ENCODE results near the gene PTPRG.

PTPRG gene

DNA sequence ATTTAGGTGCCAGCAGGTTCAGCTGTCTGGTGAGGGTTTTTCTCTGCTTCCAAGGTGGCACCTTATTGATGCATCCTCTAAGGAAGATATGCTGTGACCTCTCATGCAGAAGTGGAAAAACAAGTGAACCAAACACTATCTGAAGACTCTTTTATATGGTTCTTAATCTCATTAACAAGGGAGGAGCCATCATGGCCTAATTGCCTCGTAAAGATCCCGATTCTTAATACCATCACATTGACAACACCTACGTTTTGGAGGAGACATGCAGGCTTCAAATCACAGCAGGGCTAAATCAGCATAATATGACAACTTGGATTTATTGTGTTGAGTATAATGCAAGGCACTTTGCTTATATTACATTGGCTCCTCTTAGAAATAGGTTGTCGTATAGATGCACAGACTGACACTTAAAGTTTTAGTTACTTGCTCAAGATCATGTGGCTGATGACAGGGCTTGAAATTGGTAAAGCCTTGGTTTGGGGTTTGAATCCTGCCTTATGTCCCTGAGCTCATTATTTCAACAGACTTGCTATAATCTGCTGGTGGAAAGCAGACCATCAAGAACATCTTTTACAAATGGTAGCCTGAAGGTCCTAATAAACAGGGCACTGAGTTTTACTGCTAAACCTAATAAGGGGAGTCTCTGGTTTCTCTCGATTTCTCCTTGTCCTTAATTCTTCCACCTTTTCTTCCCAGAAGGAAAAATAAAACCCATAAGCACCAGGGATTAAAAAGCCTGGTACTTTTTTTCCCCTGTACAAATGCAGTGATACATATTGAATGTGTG is 88.2 kb downstream of the PTPRG start:
- DNase-seq = no peak

DNA sequence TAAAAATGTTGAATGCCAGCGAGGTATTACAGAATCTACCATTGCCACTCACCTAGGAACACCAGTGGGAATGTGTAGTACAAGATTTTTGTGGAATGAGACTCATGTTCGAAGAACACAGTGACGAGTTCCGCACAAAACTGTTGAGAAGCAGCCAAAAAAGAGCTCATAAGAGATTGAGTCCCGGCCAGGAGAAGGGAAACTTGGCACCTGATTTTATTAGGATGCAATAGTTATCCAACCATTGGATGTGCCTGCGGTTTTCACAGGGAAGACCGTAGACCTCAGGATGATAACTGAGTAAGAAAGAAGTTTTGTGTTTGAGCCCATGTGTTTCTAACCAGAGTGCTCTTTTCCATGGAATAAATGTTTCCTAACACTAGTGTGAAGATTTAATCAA is 88.9 kb downstream of the PTPRG start:
- no peak for DNase-seq

DNA sequence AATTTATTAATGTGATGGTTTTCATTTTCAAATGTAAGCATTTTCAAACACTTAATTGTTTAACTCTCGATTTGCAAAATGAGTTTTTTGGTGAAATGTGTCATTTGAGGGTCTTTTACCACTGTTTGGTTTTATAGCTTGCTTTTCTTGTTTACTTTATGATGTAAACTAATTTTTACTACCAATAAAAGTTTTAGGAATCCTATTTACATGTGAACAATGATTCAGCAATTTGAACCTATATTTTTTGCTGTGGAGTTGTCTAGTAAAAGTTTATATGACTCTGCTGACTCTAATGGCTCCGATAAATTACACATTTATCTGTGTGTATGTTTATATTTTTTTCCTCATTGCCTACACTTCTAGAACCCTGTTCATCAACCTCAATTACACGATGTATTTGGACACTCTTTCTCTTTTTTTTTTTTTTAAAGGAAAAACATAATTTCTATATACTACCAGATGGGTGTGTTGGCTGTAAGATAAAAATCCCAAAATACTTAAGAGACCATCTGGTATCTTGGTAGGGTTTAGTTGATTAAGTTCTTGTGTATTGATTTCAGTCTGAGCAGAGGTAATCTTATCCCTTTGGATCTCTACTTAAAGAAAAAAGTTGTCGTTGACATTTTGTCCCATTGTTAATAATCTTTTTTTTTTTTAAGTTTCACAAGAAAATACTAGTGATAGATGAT is 89.5 kb downstream of the PTPRG start:
- DNase-seq = no peak

DNA sequence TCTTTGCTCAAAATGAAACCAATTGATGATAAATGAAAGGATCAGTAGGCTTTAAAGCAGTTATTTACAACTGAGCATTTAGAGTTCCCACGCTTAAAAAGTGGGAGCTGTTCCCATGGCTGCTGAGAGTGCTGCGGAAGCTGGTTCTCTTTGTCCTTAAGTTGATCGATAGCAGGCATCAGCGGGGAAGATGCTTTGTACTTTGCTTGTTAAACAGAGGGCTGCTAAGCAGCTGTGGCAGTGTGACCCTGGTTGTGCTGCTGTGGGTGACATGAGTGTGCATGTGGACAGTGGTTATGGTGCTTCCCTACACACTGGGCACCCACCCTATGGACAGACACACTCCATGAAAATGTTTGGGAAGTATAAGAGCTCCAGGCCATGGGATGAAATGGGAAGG is 96.3 kb downstream of the PTPRG start:
- DNase-seq = no peak

DNA sequence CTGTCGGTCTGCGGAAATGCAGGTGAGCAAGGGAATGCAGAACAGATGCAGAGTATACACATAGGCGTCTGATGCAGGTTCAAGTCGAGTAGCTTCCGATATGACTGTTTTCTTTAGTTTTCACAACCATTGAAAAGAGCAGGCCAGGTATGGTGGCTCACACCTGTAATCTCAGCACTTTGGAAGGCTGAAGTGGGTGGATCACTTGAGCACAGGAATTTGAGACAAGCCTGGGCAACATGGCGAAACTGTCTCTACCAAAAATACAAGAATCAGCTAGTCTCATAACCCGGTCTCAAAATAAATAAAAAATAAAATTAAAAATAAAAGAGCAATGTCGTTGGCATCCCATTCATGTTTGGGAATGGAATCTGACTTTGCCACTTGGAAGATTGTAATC is 101.5 kb downstream of the PTPRG start:
- no peak for DNase-seq

DNA sequence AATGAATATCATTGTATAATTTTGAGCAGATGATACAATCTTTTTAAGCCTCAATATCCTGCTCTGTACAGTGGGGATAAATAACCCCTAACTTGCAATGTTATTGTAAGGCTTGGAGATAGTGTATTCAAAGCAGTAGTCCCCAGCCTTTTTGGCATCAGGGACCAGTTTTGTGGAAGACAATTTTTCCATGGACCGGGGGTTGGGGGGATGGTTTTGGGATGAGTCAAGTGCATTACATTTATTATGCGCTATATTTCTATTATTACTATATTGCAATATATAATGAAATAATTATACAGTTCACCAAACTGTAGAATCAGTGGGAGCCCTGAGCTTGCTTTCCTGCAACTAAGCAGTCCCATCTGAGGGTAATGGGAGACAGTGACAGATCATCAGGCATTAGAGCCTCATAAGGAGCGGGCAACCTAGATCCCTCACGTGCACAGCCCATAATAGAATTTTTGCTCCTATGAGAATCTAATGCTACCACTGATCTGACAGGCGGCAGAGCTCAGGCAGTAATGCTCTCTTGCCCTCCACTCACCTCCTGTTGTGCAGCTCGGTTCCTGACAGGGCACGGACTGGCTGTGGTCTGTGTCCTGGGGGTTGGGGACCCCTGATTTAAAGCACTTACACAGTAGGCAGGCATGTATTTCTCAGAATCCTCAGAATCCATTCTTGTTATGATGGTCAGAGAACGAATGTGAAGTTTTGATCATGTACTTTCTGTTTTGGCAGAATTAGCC is 102.2 kb downstream of the PTPRG start:
- no peak for DNase-seq

DNA sequence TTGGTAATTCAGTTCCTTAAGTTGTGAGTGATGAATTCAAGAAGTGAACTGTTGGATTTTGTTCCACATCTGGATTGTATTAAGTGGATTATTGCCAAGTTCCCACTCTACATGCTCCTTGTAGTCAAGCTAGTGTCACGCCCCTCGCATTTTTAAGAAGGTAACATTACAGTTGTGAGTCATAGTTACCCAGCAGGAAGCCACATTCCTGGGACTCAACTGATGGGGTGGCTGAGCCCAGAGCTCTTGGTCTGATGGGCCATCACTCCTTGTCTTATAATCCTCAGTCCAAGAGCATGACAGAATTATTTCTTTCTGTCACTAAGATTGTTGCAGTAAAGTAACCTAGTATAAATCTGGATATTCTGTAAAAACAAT is 102.7 kb downstream of the PTPRG start:
- DNase-seq = no peak

DNA sequence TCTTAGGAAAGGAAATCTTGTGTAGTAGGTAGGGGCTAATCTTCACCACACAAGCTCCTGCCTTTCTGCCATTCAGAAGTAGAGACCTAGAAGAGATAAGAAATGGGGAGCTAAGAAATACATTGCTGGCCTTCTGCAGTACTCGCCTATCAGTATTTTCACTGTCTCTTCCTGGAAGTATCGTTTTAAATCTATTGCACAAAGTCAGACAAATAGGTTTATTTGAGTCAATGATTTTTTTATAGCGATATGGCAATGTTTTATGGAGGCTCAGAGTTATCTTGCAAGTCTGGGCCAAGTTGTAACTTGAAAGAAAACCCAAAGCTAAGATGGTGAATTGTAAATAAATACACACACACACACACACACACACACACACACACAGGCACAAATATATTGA is 103.8 kb downstream of the PTPRG start:
- no peak for DNase-seq

DNA sequence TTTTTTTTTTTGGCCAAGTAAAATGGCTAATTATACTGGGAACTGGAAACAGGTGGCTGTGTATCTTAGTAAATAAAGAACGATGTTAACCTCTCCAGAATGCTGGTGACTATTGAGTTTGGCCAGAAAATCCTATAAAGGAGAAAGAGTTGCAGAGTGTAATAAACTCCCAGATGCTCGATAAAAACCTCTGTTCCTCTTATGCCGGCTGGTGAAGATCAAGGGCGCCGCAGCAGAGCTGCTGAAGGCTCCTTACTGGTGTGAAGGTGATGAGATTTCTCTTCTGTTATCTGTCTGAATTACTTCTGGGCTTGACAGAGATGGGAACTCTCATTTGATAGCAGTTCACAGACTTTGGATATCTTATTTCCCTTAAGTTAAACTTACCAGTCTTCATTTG is 104.6 kb downstream of the PTPRG start:
- no peak for DNase-seq

DNA sequence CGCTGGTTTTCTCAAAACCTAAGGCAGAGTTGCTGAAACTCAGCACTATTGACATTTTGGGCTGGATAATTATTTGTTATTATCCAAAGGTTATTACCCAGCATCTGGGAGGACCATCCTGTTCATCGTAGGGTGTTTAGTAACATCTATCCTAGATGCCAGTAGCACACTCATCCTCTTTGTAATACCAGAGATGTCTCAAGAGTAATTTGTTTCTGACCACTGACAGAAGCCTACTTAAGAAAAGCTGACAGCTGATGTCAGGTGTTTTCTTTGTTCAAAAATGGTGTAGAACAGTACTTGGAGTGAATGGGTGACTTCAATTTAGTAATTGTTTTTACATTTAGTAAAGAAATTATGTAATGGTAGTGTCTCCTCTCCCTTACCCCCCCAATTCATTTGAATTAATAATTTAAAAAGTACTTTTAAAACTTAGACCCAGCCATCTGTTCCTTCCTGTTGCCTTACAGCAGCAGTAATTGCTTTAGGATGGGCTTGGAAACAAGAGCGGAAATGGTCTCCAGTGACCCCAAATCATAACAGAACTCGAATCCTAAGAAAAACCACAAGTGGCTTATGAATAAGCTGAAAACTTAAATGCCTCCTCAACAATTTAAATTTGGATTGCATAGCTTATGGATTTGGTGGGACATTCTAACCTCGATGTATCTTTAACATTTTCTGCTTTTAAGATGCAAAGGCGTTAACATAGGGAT is 105.4 kb downstream of the PTPRG start:
- DNase-seq = no peak

DNA sequence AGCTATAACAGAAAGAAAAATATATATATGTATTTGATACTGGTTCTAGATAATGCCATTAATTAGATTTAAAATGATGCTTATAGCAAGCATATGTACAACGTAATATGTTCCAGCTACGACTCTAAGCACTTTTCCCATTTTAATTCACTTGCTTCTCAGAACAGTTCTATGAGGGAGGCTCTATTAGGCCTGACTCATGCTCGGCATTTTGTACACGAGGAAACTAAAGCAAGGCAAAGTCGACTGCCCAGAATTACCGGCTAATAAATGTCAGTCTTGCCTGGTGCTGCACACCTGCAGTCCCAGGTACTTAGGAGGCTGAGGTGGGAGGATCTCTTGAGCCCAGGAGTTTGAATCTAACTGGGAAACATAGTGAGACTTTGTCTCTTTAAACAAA is 106.0 kb downstream of the PTPRG start:
- no peak for DNase-seq

DNA sequence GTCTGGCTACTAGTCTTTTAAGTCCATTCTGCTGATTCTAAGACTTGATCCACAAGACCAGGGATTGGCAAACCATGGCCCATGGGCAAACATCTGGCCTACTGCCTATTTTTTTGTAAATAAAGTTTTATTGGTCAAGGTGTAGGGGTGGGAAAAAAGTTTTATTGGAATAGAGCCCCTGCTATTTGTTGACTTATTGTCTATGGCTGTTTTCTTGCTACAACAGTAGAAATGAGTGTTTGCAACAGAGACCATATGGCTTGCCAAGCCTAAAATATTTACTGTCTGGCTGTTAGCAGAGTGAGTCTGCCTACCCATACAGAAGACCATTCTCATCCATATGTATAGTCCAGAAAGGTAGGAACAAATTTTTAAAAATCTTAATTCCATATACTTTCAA is 106.4 kb downstream of the PTPRG start:
- no peak for DNase-seq

DNA sequence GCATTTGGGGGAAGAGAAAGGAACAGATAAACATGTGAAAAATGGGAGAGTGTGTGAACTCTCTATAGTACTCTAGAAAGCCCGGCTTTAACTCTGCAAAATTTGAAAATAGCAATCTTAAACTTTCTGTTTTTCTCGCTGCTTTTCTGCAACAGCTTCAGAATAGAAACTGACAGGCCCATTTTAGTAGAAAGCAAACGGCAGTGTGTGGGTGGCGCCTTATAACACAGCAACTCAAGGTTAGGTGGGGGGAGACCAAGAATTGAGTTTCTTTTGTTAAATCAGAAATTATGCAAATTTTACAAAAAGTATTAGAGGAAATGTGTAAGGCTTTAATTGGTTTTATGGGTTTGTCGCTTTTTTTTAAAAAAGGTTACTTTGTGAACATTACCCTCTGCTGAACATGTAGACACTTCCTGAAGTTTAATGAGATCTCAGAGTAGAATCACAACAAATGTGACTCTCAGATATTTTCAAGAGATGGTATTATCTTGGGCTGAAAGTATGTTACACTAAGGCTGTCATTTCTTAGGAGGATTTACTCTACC is 107.0 kb downstream of the PTPRG start:
- no peak for DNase-seq

DNA sequence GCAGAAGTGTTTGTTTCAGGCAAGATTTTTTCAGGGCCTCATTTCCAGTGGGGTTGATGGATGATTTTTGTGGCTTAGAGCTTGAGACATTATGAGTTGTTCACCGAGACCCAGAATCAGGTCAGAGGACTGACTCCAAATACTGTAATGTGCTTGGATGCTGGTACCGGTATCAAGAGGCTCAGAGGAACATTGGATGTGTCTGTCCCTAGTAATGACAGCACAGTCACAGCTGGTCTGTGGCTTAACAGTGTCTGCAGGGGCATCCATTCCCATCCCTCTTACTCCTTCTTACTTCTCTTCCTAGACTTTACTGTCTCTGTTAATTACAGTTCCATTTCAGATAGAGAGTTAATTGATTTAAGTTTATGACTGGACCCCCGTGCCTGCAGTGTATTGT is 107.8 kb downstream of the PTPRG start:
- no peak for DNase-seq

DNA sequence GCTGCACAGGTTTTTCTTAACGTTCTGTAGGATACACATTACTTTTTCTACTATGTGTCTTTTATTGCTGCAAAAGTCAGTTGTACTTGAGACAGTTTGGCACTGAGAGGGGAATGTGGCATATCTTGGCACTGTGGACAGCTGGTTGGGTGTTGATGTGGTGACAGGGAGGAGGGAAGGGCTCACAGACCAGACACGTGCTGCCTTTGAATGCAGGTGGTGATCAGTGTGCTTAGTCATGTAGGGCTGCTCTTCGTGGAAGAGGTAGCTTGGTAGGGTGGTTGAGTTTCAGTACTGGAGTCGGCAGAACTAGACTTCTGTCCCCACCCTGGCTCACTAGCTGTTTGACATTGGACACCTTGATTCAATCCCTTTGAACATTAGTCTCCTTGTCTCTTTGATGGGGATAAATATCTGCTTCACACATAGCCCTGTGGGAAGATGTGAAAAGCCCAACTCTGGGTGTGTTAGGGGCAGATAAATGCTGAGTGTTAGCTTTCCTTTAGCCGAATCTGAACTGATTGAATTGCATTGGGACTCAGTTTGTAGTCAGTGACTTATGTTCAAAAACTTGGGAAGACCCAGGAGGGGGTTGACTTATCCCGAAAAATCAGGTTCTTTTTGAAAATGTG is 108.4 kb downstream of the PTPRG start:
- DNase-seq = no peak

DNA sequence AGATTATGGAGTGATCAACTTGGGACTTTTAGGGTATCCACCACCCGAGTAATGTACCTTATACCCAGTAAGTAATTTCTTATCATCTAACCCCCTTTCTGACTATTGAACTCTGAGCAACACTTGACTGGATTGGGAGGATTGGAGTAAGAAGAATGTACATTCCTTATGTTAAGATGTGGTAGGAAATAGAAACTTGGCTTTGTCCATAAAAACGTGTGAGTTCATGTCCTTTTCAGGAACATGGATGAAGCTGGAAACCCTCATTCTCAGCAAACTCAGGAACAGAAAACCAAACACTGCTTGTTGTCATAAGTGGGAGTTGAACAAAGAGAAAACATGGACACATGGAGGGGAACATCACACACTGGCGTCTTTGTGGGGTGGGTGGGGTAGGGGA is 112.3 kb downstream of the PTPRG start:
- no peak for DNase-seq

DNA sequence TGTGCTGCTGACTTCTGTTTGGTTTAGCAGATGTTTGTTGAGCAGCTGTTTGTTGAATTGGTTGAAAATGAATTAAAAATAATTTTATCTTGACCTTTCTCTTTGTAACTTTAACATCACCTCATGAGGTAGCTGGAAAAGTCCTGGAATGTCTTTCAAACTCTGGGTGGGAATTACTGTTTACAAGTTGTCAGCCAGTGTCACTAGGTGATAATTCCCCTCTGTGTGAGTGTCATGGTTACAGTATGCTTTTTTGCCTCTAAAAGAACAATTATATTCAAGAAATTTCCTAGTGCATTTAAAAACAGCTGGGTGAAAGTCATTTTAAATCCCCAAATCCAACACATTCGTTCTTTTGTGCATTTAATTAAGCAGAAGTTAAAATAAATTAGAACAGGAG is 113.2 kb downstream of the PTPRG start:
- no peak for DNase-seq

DNA sequence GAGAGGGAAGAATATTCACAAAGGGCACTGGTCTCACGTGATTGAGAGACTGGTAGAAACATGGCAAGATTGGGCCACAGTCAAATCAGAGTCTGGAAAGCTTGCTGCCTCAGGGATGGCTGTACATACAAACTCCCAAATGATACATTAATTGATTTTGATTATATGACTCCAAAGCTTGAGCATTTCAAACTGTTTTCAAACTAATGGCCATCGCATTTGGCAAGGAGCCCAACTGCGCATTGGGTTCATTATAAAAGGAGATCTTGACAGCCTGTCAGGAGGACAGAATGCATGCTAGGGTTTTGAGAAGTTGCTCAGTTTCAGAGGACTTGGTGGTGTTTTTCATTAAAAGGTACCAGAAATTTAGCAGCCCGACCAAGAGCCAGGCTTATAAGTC is 117.7 kb downstream of the PTPRG start:
- DNase-seq = no peak

DNA sequence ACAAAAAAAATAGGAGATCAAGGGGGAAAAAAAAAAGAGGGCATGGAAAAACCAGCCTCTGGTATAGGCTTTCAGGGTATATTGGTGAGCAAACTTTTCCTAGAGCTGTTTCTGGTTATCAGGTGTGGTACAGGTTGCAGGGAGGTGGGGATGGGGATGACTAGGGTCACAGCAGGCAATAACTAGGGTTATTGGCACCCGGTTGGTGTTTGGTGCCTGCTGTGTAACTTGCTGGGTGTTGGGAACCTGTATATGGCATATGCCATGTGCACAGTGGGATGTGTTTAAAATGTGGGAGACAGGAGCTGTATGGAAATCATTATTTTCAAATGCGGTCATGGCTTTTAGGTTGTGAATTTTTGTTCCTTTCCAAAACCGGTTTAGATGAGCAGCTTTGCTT is 119.2 kb downstream of the PTPRG start:
- DNase-seq = no peak

DNA sequence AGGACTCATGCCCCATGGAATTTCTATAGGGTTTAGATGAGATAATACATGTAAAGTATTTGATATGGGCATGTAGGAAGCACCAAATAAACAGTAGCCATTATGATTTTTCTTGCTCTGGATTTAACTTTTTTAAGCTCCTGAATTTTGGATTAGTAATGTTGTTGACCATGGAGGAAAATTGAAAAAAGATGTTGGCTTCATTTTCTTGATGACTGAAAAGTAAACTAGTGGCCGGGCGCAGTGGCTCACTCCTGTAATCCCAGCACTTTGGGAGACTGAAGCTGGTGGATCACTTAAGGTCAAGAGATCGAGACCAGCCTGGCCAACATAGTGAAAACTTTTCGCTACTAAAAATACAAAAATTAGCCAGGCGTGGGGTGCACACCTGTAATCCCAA is 120.3 kb downstream of the PTPRG start:
- DNase-seq = no peak

Data from hypothalamus (tissue), 51 donors.